DMS53 treated with DMSO at 0.1 percent for 48 hours (cell line): Measurements from ENCODE around the gene LYZL1.
"Not testable (repeated sequence)": the region's sequence is repeated elsewhere in the genome, so short reads cannot be mapped to it uniquely, and the experiment has no call there.

Experiments
- DNase-seq: peaks from one replicate; lab custom pipeline; 2025; ENCODE audit not compliant: unreplicated experiment; lab: John Stamatoyannopoulos, UW

Gene LYZL1

DNA sequence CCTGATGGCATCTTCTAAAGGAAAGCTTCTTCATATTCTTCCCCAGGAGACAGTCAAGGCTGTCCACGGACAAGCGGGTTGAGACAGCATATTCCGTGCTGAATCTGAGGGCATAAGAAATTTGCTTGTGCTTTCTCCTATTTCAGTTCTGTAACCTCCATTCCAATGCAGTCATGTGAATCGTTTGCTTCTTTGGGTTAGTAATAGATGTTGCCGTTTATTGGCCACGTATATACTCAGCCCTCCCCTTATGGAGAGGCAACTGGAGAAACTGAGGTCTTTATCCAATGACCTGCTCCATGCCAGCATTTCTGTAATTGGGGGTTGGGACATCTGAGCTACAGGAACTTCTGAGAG lies 38.9 kb downstream of the LYZL1 start:
- DNase-seq = no peak

DNA sequence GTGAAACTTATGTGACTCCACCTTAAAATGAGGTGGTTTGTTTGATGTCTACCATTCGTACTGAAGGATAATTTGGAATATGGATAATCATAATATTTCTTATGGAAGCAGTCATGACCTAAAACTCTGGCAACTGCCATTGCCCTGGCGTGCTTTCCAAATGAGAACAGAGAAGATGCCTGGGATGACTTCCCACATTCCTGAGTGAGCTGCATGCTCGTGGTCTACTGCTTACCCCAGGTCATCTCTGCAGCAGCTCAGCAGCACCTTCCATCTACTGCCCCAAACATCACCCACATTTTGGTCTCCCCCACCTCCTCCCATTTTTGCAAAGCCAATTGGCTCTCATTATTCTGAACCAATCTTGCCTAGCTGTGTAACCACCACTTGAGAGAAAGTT lies 40.1 kb downstream of the LYZL1 start:
- no peak for DNase-seq

DNA sequence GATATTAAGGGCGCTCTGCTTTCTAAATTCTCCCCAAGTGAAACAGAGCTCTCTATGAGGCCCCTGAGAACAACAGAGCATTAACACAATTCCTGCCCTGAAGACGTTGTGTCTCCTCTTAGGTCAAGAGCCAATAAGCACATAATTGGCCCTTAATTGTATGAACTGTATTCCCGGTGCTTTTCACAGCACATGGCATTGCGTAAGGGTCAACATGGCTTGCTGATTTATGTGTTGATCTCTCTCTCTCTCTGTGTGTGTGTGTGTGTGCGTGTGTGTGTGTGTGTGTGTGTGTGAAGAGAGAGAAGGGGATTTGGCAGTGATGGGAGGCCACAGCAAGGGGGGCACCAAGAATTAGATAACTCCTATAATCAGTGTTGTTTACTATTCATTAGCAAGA lies 40.5 kb downstream of the LYZL1 start:
- DNase-seq = no peak

GRCh38 chr10:29332061-29332760 lies 43.3 kb downstream of the LYZL1 start:
- DNase-seq = no peak

GRCh38 chr10:29332761-29333148 lies 43.9 kb downstream of the LYZL1 start:
- DNase-seq = no peak

- not testable (repeated sequence) for DNase-seq
Observed at GRCh38 chr10:29337526-29337925, 48.7 kb downstream of the LYZL1 start.

DNA sequence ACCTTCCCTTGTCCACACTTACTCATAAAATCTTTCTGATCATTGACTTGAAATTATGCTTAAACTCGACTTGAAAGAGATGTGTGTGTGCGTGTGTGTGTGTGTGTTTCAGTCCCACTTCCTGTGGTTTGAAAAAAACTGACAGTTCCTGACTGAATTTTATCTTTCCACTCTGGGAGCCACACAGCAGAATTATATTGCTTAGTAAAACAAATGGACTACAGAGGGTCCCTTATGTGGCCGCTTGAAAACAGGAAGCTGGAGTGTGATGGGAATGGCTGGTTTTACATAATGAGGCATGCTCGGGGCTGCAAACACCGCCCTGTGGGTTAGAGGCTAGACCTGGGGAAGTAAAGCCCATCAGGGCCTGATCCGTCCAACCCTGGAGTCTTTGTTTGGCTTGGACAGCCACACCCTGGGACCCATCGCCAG lies 54.8 kb downstream of the LYZL1 start:
- DNase-seq = no peak

DNA sequence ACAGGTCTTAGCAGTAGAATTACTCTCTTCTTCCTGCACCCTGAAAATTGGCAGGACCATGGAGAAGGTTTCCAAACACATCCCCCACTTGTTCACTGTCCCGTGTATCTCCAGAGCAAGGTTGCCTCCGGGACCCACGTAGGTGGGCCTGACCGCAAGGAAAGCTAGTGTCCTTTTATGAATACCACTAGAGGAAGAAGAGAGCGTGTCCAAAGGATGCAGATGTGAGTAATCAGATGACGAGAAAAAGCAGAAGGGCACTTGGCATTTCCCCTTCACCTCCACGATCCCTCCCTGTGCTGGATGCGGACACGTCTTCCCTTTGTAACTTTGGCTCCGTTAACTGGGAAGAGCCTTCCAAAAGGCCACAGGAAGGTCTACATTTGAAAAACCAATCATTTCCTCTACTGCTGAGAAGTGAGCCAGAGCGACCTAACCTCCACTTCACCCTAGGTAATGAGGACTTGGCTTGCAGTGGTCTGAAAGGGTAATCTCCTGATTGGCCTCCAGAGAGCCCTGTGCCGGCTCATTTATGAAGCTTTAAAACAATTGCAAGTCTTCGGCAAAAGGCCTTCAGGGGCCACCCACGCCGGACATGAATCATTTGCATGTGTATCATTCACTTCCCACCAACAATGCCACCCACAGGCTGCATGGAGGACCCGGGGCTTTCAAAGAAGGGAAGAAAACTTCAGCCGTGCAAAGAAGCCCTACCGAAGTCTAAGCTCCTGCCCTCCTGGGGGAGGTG lies 55.4 kb downstream of the LYZL1 start:
- no peak for DNase-seq

- no peak for DNase-seq
Observed at GRCh38 chr10:29345144-29345909, 56.5 kb downstream of the LYZL1 start.

DNA sequence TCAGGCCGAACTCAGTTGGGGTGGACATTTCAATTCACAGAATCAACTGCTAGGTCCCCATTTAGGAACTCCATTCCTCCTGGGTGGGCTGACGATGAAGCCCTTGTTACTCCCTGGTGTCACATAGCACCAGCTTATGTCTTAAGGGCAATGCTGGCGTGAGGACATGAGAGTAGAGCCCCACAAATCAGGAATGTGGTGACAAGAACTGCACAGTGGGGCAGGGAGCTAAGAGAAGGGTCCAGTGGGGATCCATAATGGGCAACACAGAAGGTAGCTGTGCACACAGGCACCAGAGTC lies 57.0 kb downstream of the LYZL1 start:
- no peak for DNase-seq

GRCh38 chr10:29346296-29347001 lies 57.6 kb downstream of the LYZL1 start:
- no peak for DNase-seq

DNA sequence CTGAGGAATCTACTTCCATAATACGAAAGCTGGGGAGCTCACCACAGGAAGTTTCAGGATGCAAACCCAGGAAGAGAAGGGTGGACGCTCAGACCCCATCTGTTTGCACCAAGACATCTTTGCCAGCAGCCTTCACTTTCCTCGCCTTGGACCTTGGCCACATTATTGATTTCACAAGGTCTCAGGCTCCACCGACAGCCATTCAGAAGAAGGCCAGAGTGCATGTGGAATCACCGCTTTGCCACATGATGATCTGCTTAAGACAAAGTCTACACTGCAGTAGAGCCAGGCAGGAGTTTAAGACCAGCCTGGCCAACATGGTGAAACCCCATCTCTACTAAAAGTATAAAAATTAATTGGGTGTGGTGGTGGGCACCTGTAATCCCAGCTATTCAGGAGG lies 60.0 kb downstream of the LYZL1 start:
- DNase-seq = no peak

GRCh38 chr10:29353305-29353704 lies 64.4 kb downstream of the LYZL1 start:
- DNase-seq = no peak

GRCh38 chr10:29353887-29354561 lies 65.2 kb downstream of the LYZL1 start:
- no peak for DNase-seq

DNA sequence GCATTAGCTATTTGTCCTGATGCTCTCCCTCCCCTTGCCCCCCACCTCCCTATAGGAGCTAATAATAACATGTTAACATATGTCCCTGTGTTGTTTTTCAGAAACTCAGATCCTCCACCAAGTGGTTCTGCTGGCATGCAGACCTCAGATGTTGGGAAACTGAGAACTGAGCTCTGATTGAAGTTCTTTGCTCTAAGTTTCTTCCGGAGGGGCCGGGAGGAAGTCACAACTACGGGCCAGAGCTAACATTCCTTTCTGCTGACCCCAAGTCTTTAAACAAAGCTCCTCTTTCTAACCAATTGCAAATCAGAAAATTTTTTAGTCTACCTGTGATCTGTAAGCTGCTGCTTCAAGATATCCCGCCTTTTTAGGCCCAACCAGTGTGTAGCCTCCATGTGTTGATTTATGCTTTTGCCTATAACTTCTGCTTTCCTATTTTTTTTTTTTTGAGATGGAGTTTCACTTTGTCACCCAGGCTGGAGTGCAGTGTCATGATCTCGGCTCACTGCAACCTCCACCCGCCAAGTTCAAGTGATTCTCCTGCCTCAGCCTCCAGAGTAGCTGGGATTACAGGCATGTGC lies 66.6 kb downstream of the LYZL1 start:
- no peak for DNase-seq

GRCh38 chr10:29356931-29357330 lies 68.1 kb downstream of the LYZL1 start:
- no peak for DNase-seq

- DNase-seq = no peak
Observed at GRCh38 chr10:29358010-29358616, 69.2 kb downstream of the LYZL1 start.

GRCh38 chr10:29360215-29360853 lies 71.5 kb downstream of the LYZL1 start:
- DNase-seq = not testable (repeated sequence)
